CD4-positive, alpha-beta T cell treated with Interleukin-17A for 1 hour (primary cell): ENCODE measurements around the gene COMT.

Source experiments
- DNase-seq: peaks from one replicate; pipeline ENCODE4 v3.0.0-alpha.2; 2020

The COMT gene

DNA sequence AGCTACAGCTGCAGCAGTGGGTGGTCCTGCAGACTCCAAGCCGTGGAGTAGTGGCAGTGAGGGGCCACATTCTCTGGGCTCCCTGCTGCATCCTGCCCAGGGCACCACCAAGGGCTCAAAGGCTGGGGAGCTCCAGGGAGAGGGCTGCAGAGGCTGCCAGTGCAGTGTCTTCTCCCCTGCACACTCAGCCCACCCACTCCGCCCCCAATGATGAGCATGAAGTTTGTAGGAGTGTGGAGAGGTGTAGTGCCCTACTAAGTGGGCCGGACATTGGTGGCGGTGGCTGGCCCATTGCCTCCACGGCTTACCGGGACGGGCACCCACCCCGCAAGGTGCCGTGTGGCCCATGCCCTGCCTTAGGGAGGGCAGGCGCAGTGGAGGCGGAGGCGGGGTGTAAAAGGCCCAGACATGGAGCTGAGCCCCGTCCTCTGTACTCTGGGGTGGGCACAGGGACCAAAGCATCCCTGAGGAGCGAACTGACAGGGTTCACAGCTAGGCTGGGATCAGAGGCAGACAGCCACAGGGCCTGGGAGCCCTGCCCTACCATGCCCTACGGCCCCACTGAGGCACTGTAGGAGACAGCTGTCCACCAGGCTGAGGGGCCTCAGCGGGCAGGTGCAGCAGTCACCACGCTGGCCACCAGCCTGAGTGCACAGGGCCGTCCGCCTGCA lies 56.1 kb downstream of the COMT start:
- no peak for DNase-seq

DNA sequence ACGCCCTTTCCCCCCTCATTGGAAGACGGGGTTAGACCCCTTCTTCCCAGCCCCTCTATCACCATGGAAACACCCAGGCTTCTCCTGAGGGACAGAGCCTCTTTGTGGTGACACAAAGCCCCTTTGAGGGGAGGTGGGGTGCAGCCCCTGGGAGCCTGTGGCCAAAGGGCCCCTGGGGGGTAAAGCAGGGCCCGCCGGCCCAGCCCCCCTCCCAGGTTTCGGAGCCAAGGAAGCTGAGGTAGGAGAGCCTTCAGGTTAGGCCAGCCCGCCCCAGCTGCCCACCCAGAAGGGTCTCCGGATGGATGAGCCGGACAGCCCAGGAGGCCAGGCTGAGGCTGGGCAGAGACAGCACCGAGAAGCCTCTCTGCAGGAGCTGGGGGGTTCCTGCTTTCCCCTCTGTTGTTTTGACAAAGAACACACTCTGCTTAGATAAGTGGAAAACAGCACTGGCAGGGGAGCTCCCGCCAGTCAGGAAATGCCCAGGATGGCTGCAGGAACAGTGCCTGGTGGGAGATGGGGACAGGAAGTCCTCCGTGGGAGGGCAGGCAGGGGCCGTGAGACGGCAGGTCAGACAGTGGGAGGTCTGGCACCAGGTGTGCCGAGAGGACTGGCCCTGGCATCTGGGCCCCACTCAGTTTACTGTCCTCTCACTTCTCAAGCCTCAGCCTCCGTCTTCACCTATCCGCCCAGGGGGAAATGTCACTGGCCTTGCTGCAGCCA lies 56.8 kb downstream of the COMT start:
- no peak for DNase-seq

DNA sequence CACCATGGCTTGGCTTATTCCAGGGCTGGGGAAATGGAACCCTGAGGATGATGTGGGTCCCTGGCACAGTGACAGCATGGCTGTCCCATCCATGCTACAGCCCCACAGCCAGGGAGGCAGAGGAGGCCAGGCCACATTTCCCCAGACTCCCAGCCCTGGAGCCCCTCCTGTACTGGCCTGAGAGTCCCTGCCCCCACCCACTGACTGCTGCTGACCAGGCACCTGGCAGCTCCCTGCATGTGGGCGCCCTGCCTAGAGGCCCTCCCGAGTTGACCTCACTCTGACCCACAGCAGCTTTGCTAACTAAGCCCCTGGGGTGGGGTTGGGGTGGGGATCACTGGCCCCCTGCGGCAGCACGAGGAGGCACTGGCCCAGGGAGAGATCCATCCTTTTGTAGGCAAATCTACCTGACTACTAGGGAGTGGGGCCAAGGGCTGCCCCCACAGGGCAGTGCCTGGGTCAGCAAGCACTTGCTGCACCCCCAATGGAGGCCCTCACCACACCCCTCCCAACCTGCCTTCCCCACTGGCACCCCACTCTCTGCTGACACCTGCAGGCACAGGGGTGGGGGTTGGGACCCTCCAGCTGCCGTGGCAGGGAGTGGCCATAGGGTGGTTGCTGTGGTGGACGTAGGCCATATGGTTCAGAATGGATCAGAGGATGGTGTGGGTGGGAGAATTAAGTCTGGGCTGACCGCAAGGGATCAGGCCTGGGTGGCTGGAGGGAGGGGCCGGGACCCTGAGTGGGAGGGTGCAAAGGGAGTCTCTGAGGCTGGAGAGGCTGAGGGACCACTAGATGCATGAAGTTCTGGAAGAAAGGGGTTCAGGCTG lies 57.6 kb downstream of the COMT start:
- no peak for DNase-seq

DNA sequence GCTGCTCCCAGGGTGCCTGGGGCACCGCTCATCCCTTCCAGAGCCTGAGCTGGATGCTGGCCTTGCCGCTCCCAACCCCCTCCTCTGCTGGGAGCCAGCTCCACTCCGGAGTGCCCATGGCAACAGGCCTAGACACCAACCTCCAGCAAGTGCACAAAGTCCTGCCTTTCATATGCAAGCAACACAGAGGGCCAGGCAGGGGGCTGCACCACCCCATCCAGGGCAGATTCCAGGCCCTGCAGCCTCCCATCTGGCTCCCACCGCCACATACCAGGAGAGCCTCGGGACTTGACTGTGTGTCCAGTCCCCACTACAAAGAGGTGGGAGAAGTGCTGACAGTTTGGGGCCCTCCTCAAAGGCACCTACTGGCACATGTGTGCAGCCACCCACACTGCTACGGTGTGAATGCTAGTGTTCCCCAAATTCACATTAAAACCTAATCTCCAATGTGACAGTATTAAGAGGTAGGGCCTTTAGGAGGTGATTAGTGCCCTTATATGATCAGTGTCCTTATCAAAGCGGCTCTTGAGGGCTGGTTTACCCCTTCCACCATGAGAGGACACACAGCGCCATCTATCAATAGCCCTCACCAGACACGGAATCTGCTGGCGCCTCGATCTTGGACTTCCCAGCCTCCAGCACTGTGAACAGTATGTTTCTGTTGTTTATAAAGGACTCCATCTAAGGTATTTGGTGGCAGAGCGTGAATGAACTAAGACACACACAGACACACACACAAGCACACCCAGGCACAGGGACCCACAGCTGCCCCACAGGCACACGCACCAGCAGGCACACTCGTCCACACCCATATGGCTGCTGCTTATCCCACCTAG lies 58.9 kb downstream of the COMT start:
- DNase-seq: no peak

DNA sequence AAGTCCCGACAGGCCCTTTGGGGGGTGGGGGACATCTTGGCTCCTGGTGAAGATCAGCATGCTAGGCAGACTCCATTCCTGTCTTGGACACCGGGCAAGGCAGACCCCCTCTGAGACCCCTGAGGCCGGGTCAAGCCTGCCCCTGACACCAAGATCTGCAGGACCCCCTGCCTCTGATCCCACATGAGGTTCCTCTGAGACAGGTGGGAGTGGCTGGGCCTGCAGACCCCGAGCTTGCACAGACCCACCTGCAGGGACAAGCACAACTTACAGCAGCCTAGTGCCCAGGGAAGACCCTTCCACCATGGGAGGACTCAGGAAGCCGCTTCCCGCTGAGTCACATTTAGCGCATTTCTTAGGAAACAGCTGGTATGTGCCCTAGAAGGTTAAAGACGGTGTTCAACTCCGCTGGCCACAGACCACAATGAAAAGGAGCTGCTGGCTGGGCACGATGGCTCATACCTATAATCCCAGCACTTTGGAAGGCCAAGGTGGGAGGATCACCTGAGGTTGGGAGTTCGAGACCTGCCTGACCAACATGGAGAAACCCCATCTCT lies 59.6 kb downstream of the COMT start:
- DNase-seq: no peak

DNA sequence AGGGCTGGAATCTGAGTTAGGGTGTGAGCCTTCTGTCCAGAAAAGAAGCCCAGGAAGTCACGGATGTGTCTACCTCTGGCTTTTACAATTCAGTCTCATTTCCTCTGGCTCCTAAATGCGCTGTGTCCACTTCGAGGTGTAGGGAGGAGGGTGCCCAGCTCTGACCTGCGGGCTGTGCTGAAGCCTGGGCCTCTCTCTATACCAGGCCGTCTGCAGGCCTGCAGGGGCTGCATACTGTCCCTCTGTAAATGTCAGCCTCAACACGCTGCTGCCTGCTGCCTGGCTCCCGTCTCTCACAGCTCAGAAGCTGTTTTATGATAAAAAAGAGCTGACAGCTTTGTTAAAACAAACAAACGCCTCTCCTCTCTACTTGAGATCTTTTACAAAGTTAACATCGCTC lies 60.6 kb downstream of the COMT start:
- no peak for DNase-seq

DNA sequence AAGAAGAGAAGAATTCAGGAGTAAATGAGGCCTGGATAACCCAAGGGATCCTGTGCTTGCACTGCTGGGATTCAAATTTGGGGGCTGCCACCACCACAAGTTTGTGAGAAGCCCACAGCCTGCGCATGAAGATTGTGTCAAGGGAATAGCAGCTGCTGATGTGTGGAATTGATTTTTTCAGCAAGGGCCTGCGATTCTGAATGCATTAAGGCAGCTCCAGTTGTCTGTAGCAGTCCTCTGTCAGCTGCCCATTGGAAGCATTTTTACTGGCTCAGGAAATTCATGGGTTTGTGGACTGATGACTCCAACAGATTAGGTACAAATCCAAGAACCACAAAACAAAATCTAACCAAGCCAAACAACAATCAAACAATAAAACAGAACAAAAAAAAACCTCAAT lies 61.1 kb downstream of the COMT start:
- no peak for DNase-seq

DNA sequence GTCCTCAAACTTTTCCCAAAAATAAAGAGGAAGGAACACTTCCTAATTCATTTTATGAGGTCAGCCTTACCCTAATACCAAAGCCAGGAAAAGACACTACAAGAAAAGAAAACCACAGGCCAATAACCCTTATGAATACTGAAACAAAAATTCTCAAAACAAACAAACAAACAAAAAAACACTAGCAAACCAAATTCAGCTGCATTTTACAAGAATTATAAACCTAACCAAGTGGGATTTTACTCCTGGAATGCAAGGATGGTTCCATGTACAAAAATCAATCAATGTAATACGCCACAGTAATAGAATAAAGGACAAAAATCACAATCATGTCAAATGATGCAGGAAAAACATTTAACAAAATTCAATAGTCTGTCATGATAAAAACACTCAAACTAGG lies 61.7 kb downstream of the COMT start:
- no peak for DNase-seq

DNA sequence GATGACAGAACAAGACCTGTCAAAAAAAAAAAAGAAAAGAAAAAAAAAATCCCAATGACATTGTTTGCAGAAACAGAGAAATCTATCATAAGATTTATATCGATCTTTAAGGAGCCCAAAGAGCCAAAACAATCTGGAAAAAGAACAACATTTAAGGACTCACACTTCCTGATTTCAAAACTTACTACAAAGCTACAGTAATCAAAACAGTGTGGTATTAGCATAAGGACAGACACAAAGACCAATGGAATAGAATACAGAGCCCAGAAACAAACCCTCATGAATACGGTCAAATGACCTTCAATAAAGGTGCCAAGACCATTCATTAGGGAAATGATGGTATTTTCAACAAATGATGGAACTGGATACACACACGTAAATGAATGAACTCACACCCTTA lies 62.9 kb downstream of the COMT start:
- DNase-seq: no peak

DNA sequence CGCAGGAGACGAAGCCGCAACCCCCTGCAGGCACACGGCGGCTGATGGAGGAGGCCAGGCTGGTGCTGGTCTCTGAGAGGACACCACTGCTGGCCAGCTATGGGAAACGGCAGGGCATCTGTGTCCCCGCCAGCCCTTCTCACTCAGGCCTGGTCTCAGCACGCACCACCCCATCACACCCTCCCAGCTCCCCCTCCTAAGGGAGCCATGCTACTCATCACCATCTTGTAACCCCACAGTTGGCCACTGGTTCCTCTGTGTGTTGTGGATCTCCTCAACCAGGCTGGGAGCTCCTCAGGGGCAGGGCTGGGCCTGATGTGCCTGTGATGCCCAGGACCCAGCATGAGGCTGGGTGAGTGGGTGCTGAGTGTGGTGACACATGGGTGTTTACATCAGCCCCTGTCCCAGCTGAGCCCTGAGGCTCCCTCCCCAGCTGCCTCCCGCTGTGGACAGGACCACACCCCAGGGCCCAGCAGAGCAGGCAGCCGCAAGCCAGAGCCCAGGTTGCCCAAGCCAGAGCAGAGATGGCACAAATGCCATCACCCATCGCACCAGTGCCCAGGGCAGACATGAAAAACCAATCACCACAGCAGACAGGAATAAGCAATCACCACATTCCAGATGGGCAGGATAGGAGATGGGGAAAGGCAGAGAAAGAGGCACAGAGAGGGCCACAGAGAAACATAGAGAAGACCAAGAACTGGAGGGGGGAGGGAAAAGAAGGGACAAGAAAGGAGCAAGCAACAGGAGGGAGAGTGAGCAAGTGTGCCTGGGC lies 66.8 kb downstream of the COMT start:
- DNase-seq: no peak

DNA sequence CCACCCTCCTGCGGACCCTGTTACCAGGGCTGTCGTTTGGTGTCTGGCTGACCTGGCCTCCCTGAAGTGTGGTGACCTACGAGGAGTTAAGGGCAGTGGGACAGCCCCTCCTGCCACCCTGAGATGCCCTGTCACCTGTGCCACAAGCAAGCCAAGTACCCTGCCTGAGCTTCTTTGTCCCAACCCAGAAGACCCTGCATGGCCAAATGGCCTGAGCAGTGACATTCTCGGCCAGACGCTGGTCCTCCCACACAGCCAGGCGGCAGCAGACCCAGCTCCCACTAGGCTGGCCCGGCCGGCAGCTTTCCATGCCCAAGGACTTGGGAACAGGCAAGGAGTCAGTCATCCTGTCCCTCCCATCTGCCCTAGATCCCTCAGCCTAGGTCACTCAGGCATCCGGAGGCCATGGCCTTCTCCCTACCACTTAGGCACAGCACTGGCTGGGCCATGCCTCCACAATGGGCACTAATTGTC lies 67.5 kb downstream of the COMT start:
- DNase-seq: no peak

DNA sequence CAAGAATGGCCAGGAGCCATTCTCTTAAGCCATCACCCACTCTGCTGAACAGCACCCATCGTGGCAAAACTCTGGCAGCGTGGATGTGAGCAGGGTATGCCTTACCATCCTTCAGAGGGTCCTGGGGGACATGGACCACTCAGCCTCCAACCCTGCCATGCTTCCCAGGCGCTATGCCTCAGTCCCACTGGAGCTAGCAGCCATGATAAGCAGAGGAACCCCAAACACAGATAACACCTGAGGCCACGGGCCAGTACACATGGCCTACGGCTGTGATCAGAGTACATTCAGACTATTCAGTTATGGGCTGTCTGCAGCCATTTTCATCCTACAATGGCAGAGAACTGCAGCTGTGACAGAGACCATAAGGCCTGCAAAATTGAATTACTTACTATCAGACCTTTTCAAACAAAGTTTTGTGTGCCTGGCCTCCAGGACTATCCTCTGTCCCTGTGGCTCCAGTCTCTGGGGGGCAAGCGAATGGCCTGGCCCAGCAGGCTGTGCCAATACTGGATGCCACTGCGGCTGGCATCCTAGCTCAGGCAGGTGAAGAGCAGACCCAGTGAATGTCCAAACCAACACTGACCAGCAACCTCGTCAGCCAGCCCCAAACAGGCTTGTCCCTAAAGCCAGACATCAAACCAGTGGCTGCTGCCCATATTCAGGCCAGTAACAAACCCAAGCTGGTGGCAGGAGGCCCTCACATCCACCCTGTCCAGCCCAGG lies 68.2 kb downstream of the COMT start:
- DNase-seq: no peak

DNA sequence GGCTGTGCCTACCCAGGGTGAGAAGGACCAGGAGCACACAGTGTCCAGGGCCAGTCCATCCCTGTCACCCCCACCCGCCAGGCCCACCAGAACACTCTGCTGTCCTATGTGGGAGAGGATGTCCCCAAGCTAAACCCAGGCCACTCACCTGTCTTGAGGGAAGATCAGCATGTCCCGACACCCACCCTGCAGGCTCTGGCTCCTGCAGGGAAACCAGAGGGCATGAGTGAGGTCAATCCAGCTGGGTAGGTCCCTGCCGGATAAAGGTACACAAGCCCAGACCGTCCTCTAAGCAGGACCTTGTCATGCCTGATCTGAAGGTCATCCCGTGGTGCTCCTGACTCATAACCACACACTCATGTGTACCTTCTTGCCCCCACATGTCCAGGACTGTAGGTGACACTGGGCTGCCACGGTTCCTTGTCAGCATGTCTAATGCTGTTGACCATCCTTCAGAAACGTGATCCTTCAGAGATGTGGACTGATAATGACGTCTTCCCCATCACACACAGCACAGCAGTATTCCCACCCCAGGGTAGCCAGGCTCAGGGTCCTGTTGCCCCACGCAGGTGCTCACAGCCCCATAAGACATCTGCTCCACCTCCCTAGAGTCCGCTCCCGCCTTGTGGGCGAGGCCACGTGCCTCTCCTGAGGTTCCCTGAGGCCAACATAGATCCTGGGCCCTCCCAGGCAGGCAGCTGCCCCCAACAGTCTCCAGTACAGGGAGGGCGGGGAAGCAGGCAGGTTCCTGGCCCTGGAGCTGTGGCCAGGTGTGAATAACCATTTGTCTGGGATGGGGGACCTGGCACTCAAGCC lies 68.9 kb downstream of the COMT start:
- DNase-seq: no peak

DNA sequence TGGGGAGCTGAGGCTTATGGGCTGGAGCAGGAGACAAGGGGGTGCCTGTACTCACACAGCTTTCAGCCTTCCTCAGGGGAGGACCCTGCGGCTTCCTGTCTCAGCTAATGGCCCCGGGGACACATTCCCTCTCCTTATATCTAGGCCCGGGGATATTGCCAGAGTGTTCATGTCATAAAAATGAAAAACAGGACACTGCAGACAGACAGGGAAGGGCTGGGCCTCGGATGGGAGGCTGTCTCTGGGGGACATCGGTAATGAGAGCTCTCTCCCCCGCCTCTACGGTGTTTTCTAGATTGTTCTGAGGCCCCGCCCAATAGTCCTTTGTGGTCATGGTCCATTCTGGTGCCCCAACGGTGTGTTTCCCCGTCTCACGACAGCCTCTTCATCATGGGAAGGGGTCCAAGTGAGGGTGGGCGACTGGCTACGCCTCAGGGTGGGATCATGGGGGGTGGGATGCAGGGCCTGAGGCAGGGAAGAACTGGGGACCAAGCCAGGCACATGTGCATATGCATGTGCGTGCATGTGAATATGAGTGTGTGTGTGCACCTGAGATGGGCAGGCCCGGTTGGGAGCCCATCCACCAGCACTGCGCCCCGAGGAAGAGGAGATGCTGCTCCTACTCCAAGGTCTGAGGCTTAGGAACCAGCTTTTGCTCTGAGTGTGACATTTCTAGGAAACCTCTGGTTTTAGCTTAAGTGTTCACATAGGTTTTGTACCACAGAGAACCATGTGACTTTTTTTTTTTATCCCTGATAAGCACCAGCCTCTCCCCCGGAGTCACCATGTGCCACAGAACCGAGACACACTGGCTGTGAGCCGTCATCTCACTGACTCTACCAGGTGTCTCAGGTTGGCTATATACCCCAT lies 69.8 kb downstream of the COMT start:
- no peak for DNase-seq

DNA sequence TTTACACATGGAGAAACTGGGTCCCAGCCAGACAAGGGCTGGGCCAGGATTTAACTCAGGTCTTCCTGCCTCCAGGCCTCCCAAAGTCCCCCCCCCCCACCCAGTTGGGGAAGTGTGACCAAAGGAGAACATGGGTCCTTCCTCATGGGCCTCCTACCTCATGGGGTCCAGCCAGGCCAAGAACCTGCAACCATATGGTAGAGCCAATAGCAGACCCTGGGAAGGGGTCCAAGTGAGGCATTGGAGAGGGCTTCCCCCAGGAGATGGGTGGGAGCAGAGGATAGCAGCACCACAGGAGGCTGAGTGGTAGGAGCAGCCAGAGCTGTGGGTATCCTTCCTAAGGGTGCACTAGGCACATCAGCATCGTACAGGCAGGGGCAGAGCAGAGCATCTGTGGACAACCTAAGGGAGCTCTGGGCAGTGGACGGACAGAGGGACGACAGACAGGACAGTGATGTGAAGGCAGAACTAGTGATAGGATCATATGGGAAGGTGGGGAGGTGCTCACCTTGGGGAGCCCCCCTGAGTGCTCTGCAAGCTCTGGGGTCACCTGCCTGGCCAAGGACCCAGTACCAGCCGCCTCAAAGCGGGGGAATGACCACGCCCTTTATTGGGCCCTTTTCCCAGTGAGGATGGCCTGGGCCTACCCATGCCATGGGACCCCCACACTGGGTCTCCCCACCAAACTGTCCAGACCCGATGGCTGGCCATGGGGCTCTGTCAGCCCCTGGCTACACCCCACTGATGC lies 70.6 kb downstream of the COMT start:
- DNase-seq: no peak

DNA sequence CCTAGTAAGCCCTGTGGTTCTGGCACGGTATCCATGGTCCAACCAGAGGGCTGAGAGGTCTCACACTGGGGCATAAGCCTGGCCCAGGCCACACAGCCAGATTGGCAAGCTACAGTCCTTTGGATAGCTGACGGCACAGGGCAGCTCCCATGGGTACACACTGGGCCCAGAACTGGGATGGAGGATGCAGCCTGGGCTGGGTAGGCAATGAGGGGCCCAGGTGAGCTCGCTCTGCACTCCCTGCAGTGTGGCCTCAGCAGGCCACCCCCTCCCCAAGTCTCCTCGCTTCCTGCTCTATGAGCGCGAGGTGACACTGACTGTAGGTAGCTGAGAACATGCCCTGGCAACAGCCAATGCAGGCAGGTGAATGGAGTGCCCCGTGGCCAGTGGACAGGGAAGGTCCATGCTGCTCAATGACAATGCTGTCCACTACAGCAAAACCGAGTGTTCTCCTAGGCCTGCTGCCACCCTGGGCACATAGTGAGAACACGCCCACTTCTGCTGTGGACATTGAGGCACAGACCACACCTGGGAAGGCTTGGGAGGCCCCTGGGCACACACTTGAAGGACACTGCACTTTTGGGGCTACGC lies 71.3 kb downstream of the COMT start:
- DNase-seq: no peak

DNA sequence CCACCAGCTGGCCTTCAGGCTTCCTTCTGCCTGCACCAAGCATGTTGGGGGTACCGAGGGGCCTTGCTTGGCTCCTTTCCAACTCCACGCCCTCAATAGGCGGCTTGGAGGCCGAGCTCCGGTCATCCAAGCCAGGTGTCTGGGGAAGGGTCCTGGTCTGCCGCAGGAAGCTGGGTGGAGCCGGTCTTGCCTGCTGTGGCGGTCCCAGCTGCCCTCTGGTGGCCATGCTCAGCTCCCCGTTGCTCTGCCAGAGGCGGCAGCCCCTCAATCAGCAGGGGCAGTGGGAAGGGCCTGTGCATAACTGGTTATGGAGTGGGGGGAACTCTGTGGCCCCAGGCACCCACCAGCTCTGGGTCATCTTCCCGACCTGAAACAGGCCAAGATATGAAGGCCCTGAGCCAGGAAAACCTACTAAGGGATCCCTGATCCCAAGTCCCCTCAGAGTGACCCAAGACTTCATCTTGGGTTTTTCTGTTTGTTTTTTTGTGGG lies 71.9 kb downstream of the COMT start:
- peak; percentile 32 for DNase-seq
